HG03060 (cell line): ENCODE data around the gene PDIA6.
"Not testable (repeated sequence)": the region's sequence is repeated elsewhere in the genome, so short reads cannot be mapped to it uniquely, and the experiment has no call there.

Experiments
- ATAC-seq: cut with Tn5 transposase; IDR thresholded peaks from one replicate; pipeline ENCODE4 v1.9.1; 2021; ENCODE audit warnings: low read depth, moderate number of reproducible peaks; ENCODE audit not compliant: unreplicated experiment

Gene PDIA6

GRCh38 chr2:10833021-10833420, 20.4 kb upstream of the PDIA6 start:
- no peak for ATAC-seq

- ATAC-seq: no peak
Observed at GRCh38 chr2:10832203-10832936, 19.8 kb upstream of the PDIA6 start.

DNA sequence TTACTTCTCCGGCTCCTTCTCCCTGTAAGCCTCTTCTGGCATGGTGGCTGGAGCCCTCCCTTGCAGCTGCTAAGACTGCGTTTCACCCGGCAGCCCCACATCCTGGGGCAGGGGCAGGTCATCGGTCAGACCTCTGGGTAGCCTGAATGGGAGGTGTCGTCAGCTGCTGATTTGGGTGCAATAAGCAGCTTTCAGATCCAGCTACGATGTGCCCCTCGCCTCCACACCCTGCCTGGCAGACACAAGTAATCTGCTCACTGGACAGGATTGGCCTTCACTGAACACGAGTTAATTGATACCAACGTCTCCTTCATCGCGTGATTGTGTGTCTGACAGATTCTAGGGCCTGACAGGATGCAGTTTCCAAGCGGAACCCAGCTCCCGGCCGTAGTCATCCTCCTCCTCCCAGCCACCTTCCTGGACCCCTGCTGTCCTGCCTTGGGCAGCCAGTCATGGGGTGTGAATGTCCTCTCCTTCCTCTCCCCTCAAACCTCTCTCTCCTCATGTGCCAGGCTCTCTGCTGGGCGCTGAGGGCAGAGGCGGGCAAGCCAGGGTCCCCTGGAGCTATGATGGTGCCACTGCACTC, 18.9 kb upstream of the PDIA6 start:
- no peak for ATAC-seq

GRCh38 chr2:10830641-10831399, 18.2 kb upstream of the PDIA6 start:
- no peak for ATAC-seq

DNA sequence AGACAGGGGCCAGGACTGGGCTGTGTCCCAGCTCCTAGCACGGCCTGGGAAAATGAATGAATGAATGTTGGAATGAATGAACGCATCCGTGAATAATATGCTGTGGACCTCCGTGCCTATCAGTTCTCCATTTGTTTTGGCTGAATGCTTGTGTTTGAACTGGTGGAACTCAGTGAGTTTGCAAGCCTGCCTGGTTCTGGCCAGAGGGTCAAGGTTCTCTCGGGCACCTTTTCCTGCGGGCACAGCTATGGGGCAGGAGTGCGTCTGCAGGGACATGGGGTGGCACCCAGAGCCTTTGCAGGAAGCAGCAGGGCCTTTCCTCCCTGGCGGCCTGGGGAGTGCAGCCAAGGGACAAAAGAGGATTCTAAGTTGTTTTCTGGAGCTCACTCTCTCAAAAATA, 17.6 kb upstream of the PDIA6 start:
- ATAC-seq: no peak

GRCh38 chr2:10829299-10829698, 16.7 kb upstream of the PDIA6 start:
- no peak for ATAC-seq

- no peak for ATAC-seq
Observed at GRCh38 chr2:10828346-10828745, 15.8 kb upstream of the PDIA6 start.

DNA sequence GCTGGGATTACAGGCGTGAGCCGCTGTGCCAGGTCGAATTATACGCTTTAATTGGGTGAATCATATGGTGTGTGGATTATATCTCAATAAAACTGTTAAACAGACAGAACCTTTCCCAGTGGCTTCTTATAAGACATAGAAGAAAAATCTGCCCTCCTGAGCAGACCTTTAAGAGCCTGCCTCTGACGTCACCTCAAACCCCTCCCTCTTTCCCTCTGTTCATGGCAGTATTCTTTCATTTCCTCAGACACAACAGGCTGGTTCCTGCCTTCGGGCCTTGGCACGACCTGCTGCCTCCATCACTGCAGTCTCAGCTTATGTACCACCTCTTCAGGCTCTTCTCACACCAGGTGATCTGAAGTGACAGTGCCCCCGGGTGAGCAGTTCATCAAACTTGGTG, 14.0 kb upstream of the PDIA6 start:
- ATAC-seq: no peak

DNA sequence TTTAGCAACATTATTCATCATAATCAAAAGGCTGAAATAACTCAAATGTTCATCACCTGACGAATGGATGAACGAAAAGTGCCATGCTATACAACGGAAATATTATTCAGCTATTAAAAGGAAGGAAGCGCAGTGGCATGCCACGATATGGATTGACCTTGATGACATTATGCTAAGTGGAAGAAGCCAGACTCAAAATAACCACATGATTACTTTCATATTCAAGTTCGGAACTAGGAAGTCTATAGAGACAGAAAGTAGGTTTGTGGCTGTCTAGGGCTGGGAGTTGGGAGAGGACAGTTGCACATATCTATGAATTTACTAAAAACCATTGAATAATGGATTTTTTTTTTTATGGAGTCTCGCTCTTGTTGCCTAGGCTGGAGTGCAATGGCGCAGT, 13.4 kb upstream of the PDIA6 start:
- ATAC-seq: no peak

GRCh38 chr2:10824191-10824590, 11.6 kb upstream of the PDIA6 start:
- ATAC-seq: no peak

DNA sequence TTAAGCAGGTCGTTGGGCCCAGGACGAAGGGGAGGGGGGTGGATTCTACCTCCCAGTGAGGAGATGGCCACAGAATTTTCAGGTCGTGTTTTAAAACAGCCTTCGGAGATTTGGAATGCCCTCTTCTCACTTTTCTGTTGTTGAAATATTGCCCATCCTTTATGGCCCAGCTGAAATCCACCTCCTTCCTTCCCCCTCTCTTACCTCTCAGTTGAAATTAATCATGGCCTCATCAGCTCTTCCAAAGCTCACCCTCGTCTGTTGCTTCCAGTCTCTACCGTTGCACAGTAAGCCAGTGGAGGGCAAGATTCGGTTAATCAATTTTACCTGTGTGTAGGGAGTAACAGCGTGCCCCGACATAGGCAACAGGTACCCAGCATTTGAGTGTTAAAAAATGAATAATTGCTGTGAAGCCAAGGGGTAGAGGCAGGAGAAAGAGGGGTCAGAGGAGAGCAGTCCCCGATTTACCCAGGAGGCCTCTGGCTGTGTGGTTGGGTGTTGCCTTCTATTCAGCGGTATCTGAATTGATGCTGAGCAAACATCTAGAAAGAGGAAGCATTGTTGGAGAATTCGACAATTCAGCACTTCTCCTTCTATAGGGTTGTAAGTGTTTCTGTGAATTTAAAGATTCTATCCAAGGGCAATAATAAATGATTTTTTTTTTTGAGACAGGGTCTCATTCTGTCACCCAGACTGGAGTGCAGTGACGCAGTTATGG, 8.6 kb upstream of the PDIA6 start:
- ATAC-seq: no peak

DNA sequence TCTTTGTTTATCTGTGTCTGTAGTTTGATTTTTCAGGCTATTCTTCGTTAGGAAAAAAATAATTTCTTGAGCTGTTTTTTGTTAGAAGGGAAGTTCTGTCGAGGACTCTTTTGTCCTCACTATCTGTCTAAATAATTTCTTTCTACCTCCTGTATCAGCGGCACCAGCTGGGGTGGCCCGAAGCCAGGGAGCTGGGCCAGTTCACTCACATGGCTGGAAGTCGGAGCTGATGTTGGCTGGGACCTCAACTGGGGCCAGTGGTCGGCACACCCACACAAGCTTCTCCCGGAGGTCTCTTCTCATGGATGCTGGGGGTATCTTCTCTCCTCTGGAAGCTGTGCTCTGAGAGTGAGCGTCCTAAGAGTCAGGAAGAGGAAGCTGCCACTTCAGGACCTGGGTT, 8.0 kb upstream of the PDIA6 start:
- ATAC-seq: no peak

GRCh38 chr2:10819714-10820314, 7.2 kb upstream of the PDIA6 start:
- no peak for ATAC-seq

- ATAC-seq: no peak
Observed at GRCh38 chr2:10818984-10819383, 6.4 kb upstream of the PDIA6 start.

- not testable (repeated sequence) for ATAC-seq
Observed at GRCh38 chr2:10818305-10818704, 5.7 kb upstream of the PDIA6 start.

DNA sequence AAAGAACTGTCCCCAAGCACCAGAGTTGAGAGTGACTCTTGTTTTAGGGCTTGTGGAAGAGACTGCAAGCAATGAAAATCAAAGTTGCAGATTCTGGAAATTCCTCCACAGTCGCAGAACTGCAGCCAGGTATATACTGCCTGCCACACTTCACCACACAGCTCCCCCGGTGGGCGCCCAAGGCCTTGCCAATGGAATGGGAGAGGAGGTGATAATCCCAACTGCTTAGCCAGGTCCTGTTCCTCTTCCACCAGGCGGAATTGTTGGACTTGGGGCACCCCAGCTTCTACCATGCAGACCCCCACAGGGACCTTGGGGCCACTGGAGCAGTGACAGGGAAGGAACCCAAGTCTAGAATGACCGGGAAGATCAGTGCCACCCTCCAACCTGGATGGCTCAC, 4.8 kb upstream of the PDIA6 start:
- no peak for ATAC-seq

- no peak for ATAC-seq
Observed at GRCh38 chr2:10814571-10815331, 2.2 kb upstream of the PDIA6 start.

DNA sequence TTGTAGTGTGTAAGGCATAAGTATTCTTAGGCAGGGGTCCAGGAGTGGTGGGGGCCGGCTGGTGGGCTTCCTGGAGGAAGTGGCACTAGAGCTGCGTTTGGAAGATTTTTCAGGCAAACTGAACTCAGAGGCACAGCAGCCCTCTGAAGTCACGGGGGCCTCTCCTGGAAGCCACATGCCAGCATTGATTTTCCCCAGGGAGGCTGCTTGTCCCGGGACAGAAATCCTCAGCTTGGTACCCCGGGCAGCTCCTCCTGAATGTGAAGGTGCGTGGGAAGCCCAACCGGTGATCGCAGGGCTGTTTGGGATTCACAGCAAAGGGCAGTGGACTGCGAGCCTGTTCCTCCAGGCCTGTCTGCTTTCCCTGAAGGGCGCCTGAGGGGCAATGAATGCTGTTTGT, 1.6 kb upstream of the PDIA6 start:
- no peak for ATAC-seq

GRCh38 chr2:10813163-10814138, 866 bp upstream of the PDIA6 start:
- ATAC-seq: not testable (repeated sequence)
